Endothelial cell of umbilical vein (primary cell): Measurements from ENCODE around the gene KISS1R. TPM values are rescaled to one million over a fixed set of nuclear protein-coding genes. Genes with fewer than 3 reads are reported as not detected.

Experiments used
- BruUV-seq: library from RNA; stranded (reverse); fragments of 400-500 nt; replicated peaks from 2 replicates; lab custom pipeline; 2021; lab: Mats Ljungman, UMichigan
- CTCF ChIA-PET: fragments of 300-600, 350-600 bp; sonication (Branson Sonifier 250); formaldehyde crosslinking; loops from one replicate; lab custom pipeline; 2021; ENCODE audit warnings: antibody characterized with exemption, inconsistent platforms; lab: Charles Lee
- POLR2A ChIA-PET: fragments of 300-600, 350-600 bp; sonication (Branson Sonifier 250); formaldehyde crosslinking; loops from one replicate; lab custom pipeline; 2021; ENCODE audit warnings: antibody characterized with exemption, inconsistent platforms; lab: Charles Lee
- DNase-seq: peaks from one replicate; pipeline ENCODE4 v3.0.0-alpha.2; 2011; ENCODE audit warnings: low read depth, low spot score
- FAIRE-seq: peaks from 2 replicates; lab custom pipeline; 2011; peaks lifted over from hg19 to GRCh38; lab: Jason Lieb, UNC
- H2AFZ ChIP-seq: 2 replicates; pipeline ENCODE4 v1.6.0; 2012; ENCODE audit warnings: low read depth, low read length, control low read depth, inconsistent platforms
- H3K27ac ChIP-seq: 2 replicates; pipeline ENCODE4 v1.5.1; 2011; ENCODE audit warnings: low read depth, mild to moderate bottlenecking, control low read depth, low read length, moderate library complexity; ENCODE audit not compliant: insufficient read depth
- H3K27me3 ChIP-seq, 2 experiments: 2 replicates each; pipeline versions ENCODE4 v1.6.0 to v1.6.1; 2011; ENCODE audit warnings: low read length in 2 of 2, mixed read lengths in 1 of 2; ENCODE audit not compliant: control insufficient read depth in 2 of 2, insufficient read depth in 2 of 2
- H3K36me3 ChIP-seq, 2 experiments: 2 replicates in 1 of 2; 3 replicates in 1 of 2; pipeline ENCODE4 v1.5.1; 2011; ENCODE audit warnings: low read length in 2 of 2, mild to moderate bottlenecking in 1 of 2, moderate library complexity in 1 of 2; ENCODE audit not compliant: control insufficient read depth in 2 of 2, insufficient read depth in 2 of 2; ENCODE audit errors: extremely low read depth in 1 of 2
- H3K4me1 ChIP-seq: 3 replicates; pipeline ENCODE4 v1.5.1; 2011; ENCODE audit warnings: mild to moderate bottlenecking, low read length; ENCODE audit not compliant: control insufficient read depth, insufficient read depth; ENCODE audit errors: extremely low read depth
- H3K4me2 ChIP-seq: 2 replicates; pipeline ENCODE4 v1.6.1; 2011; ENCODE audit warnings: low read length, control low read depth, mixed read lengths; ENCODE audit not compliant: insufficient read depth
- H3K4me3 ChIP-seq, 3 experiments: fragments of 200-600 bp in 1 of 3; sonication (generic), shearing (Covaris generic) in 1 of 3; replicated peaks in 1 of 3; 2 replicates each; pipeline ENCODE4 v1.5.1; 2011 to 2016; ENCODE audit warnings: control low read depth in 3 of 3, low read length in 3 of 3, mild to moderate bottlenecking in 2 of 3, inconsistent platforms in 1 of 3, low read depth in 1 of 3, moderate library complexity in 1 of 3; ENCODE audit not compliant: insufficient read depth in 1 of 3
- H3K79me2 ChIP-seq: 2 replicates; pipeline ENCODE4 v1.6.0; 2012; ENCODE audit warnings: low read length, inconsistent platforms; ENCODE audit not compliant: control insufficient read depth, insufficient read depth
- H3K9ac ChIP-seq: replicated peaks from 2 replicates; pipeline ENCODE3; 2011; ENCODE audit warnings: low read length, control low read depth; ENCODE audit not compliant: insufficient read depth; ENCODE audit errors: extremely low read depth
- H3K9me1 ChIP-seq: replicated peaks from 3 replicates; pipeline ENCODE4 v1.6.0; 2011; ENCODE audit warnings: mild to moderate bottlenecking, low read length; ENCODE audit not compliant: control insufficient read depth, insufficient read depth; ENCODE audit errors: extremely low read depth
- H3K9me3 ChIP-seq: replicated peaks from 2 replicates; pipeline ENCODE4 v1.5.1; 2012; ENCODE audit warnings: low read length, inconsistent platforms; ENCODE audit not compliant: control insufficient read depth, insufficient read depth
- H4K20me1 ChIP-seq: replicated peaks from 2 replicates; pipeline ENCODE3; 2011; ENCODE audit warnings: mild to moderate bottlenecking, low read length; ENCODE audit not compliant: control insufficient read depth, insufficient read depth; ENCODE audit errors: extremely low read depth
- CTCF ChIP-seq, 2 donors: IDR thresholded peaks; 1 replicate in 1 of 2; 2 replicates in 1 of 2; pipeline ENCODE4 v1.5.1; 2011; ENCODE audit warnings: low read length in 2 of 2, mild to moderate bottlenecking in 2 of 2, moderate library complexity in 2 of 2, control low read depth in 1 of 2, inconsistent platforms in 1 of 2, low read depth in 1 of 2; ENCODE audit not compliant: insufficient read depth in 1 of 2; ENCODE audit errors: extremely low read depth in 1 of 2
- EZH2 ChIP-seq: IDR thresholded peaks from 2 replicates; pipeline ENCODE4 v1.6.1; 2012; ENCODE audit warnings: borderline replicate concordance, low read depth, mild to moderate bottlenecking, moderate library complexity, low read length, inconsistent platforms; ENCODE audit not compliant: severe bottlenecking
- FOS ChIP-seq: IDR thresholded peaks from 2 replicates; pipeline ENCODE4 v1.6.1; 2011; ENCODE audit warnings: mild to moderate bottlenecking, low read length, moderate library complexity, borderline replicate concordance; ENCODE audit not compliant: insufficient read depth
- GATA2 ChIP-seq: IDR thresholded peaks from 2 replicates; pipeline ENCODE4 v1.7.0; 2011; ENCODE audit warnings: low read depth, mild to moderate bottlenecking, moderate library complexity, mixed read lengths, low read length; ENCODE audit not compliant: insufficient read length, insufficient read depth
- JUN ChIP-seq: IDR thresholded peaks from 2 replicates; pipeline ENCODE4 v1.6.1; 2011; ENCODE audit warnings: borderline replicate concordance, low read depth; ENCODE audit not compliant: insufficient read length, insufficient read depth
- MAX ChIP-seq: IDR thresholded peaks from 2 replicates; pipeline ENCODE4 v1.6.1; 2011; ENCODE audit not compliant: insufficient read depth, insufficient read length
- POLR2A ChIP-seq: IDR thresholded peaks from 2 replicates; pipeline ENCODE4 v1.6.1; 2012; ENCODE audit warnings: low read depth, mild to moderate bottlenecking, control low read depth, low read length
- dilution Hi-C: fragments of 300-500 bp; cut with MboI; formaldehyde crosslinking; loops from one replicate; pipeline ENCODE4 v1.15.0; 2019; ENCODE audit warnings: low sequenced_read_pairs; ENCODE audit not compliant: extremely low pct_ligation_motif_present
- intact Hi-C: fragments of 100-400 bp; cut with micrococcal nuclease; formaldehyde crosslinking; loops from one replicate; pipeline ENCODE4 v1.10.0; 2022
- polyA plus RNA-seq, 4 experiments: library from polyadenylated mRNA; depleted of rRNA in 3 of 4; stranded (reverse) in 3 of 4; unstranded in 1 of 4; fragments of >200 nt; gene quantifications; 2 replicates each; pipeline versions ENCODE4 v1.2.1 to v1.2.3, GENCODE V29; 2011 to 2012; ENCODE audit warnings: missing spikeins in 1 of 4
- total RNA-seq: library from RNA; stranded (reverse); gene quantifications from 2 replicates; pipeline ENCODE4 v1.2.3, GENCODE V29; 2021

Gene KISS1R
- total and polyA plus RNA-seq, 2 donors (not counting 3 experiments of a cell fraction or from before 2014, with no cell fraction given) = not detected

GRCh38 chr19:929891-930258, 12.7 kb downstream of the KISS1R start:
- Histone ChIP-seq H3K4me3 (no peak overlapping the region), H3K4me2 (no peak overlapping the region), H3K27me3 (no peaks in the 10 kb centered on the region), H2AFZ (no peak overlapping the region), H3K27ac (no peak overlapping the region), H3K9me1 (no peaks in the 10 kb centered on the region), H3K4me1 (peaks cover 13% of the 10 kb centered on the region), H4K20me1 (no peaks in the 10 kb centered on the region), H3K9ac (no peak overlapping the region), H3K36me3 (no peaks in the 10 kb centered on the region), H3K9me3 (no peaks in the 10 kb centered on the region), H3K79me2 (no peaks in the 10 kb centered on the region)
- FAIRE-seq (no peak), DNase-seq (no peak)
- BruUV-seq = no TSS peak
- TF ChIP-seq MAX = no peak
- TF ChIP-seq POLR2A = no peak
- TF ChIP-seq GATA2 = no peak
- TF ChIP-seq FOS = no peak
- no peak for TF ChIP-seq JUN
- dilution Hi-C loops (no loop called here), intact Hi-C loops (loop anchor here (10.0 kb wide), 1 partner anchor 175 kb away; the partner anchor contains the start of gene GPX4)
- POLR2A ChIA-PET = no interaction called here
- CTCF ChIA-PET = interaction anchor here (1.5 kb wide), 1 partner anchor 54 kb away, joined by 3 read pairs; the partner anchor contains the start of gene WDR18

- H3K36me3 ChIP-seq = no peaks in the 10 kb centered on the region
- peaks cover 15% of the 10 kb centered on the region for H3K4me1 ChIP-seq
- no peaks in the 10 kb centered on the region for H3K27me3 ChIP-seq
- H3K9me1 ChIP-seq = no peaks in the 10 kb centered on the region
- H2AFZ ChIP-seq = no peak overlapping the region
- H3K79me2 ChIP-seq = no peaks in the 10 kb centered on the region
- TF ChIP-seq FOS = no peak
- TF ChIP-seq EZH2 = no peak
- no peak for TF ChIP-seq CTCF (IDR thresholded peaks at IDR 0.05; ENCODE audit: extremely low read depth in 1 of 2, insufficient read depth in 1 of 2, low read depth in 1 of 2, low read length in 2 of 2)
- TF ChIP-seq GATA2 = no peak
- TF ChIP-seq MAX = no peak
- BruUV-seq = no TSS peak
- no peak for FAIRE-seq
- POLR2A ChIA-PET = no interaction called here
- no peak overlapping the region for H3K4me2 ChIP-seq
- no peak for DNase-seq
- H3K9me3 ChIP-seq = no peaks in the 10 kb centered on the region
- CTCF ChIA-PET = interaction anchor here (1.0 kb wide), 1 partner anchor 52 kb away, joined by 4 read pairs; the partner anchor contains the start of gene WDR18
- dilution Hi-C loops = no loop called here
- intact Hi-C loops = loop anchor here (10.0 kb wide), 1 partner anchor 173 kb away; the partner anchor contains the start of gene GPX4
- H3K27ac ChIP-seq = no peak overlapping the region
- H4K20me1 ChIP-seq = no peaks in the 10 kb centered on the region
- H3K4me3 ChIP-seq = no peak overlapping the region
- no peak overlapping the region for H3K9ac ChIP-seq
Measured at GRCh38 chr19:931860-932647, 14.9 kb downstream of the KISS1R start.
